NCI-H524 (cell line): ENCODE results near the gene HDAC4.

Source experiments
- DNase-seq, 2 experiments: peaks; one replicate each; lab custom pipeline; 2025; lab: John Stamatoyannopoulos, UW

The HDAC4 gene

GRCh38 chr2:239012228-239012627, 388.6 kb downstream of the HDAC4 start:
- no peak for DNase-seq

GRCh38 chr2:239009589-239009961, 391.2 kb downstream of the HDAC4 start:
- no peak for DNase-seq

GRCh38 chr2:239008677-239009588, 391.9 kb downstream of the HDAC4 start:
- DNase-seq, result no peak

- DNase-seq, result no peak
Measured at GRCh38 chr2:239008004-239008403, 392.8 kb downstream of the HDAC4 start.

GRCh38 chr2:239006622-239007285, 394.1 kb downstream of the HDAC4 start:
- no peak for DNase-seq

GRCh38 chr2:239005586-239005985, 395.2 kb downstream of the HDAC4 start:
- no peak for DNase-seq

- no peak for DNase-seq
Measured at GRCh38 chr2:239004274-239005015, 396.4 kb downstream of the HDAC4 start.

- DNase-seq, result no peak
Measured at GRCh38 chr2:239003624-239004273, 397.1 kb downstream of the HDAC4 start.

GRCh38 chr2:239002954-239003623, 397.7 kb downstream of the HDAC4 start:
- no peak for DNase-seq

GRCh38 chr2:239002591-239002953, 398.2 kb downstream of the HDAC4 start:
- no peak for DNase-seq

GRCh38 chr2:239001794-239002193, 399.0 kb downstream of the HDAC4 start:
- no peak for DNase-seq

GRCh38 chr2:239000500-239001073, 400.2 kb downstream of the HDAC4 start:
- DNase-seq, result no peak

GRCh38 chr2:239000089-239000488, 400.7 kb downstream of the HDAC4 start:
- no peak for DNase-seq

- DNase-seq, result no peak
Measured at GRCh38 chr2:238999291-238999741, 401.5 kb downstream of the HDAC4 start.

- DNase-seq, result no peak
Measured at GRCh38 chr2:238998801-238999200, 402.0 kb downstream of the HDAC4 start.
